PFSK-1 (cell line): ENCODE measurements around the gene STRC.

Experiments used
- POLR2AphosphoS5 ChIP-seq: IDR thresholded peaks from 2 replicates; pipeline ENCODE4 v1.6.1; 2012; ENCODE audit warnings: low read depth, mild to moderate bottlenecking, control low read depth, low read length, moderate library complexity
- REST ChIP-seq, 2 experiments: IDR thresholded peaks; 2 replicates each; pipeline versions ENCODE4 v1.6.1 to v1.8.0; 2011 to 2012; ENCODE audit warnings: low read depth in 2 of 2, low read length in 2 of 2, control low read depth in 1 of 2, inconsistent platforms in 1 of 2, mild to moderate bottlenecking in 1 of 2, moderate library complexity in 1 of 2; ENCODE audit not compliant: insufficient read depth in 1 of 2
- SIN3A ChIP-seq: IDR thresholded peaks from 2 replicates; pipeline ENCODE4 v1.6.1; 2012; ENCODE audit warnings: mild to moderate bottlenecking, low read length, moderate library complexity, borderline replicate concordance; ENCODE audit not compliant: insufficient read depth

DNA sequence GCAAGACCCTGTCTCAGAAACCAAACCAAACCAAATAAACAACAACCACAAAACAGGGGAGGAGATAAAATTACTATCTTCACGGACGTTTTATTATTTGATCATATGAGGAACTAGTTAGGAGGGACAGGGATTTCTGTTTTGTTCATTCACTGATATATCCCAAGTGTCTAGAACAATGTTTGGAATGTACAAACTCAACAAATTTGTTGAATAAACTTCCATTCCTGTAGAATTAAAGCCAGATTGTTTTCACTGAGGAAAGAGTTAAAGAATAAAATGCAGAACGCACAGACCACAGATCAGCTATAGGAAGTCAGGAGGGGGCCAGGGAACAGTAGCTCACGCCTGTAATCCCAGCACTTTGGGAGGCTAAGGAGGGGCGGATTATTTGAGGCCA lies 6.5 kb upstream of the STRC start:
- TF ChIP-seq SIN3A, result no peak
- no peak for TF ChIP-seq POLR2AphosphoS5
- TF ChIP-seq REST (IDR thresholded peaks at IDR 0.05; ENCODE audit: insufficient read depth in 1 of 2, low read depth in 2 of 2, low read length in 2 of 2), result no peak
